ENCODE measurements around the gene SPARCL1. TPM values are rescaled to one million over a fixed set of nuclear protein-coding genes. Genes with fewer than 3 reads are reported as not detected.

The SPARCL1 gene
- total RNA-seq, 4 donors from 2014 or later, result 312 to 741 (median 433) TPM

GRCh38 chr4:87506974-87507701, 22.0 kb downstream of the SPARCL1 start:
- Histone ChIP-seq H3K27me3 (no peaks in the 10 kb centered on the region), H3K9me3 (no peaks in the 10 kb centered on the region), H3K4me3 (no peak overlapping the region), H3K27ac (peak overlapping the region in 2 of 4 donors; percentile 58 to 59), H3K4me1 (peaks cover 0 to 19% (median 3%) of the 10 kb centered on the region in 4 donors), H3K36me3 (peaks cover 0 to 14% (median 0%) of the 10 kb centered on the region in 3 donors)
- 50 to 55% methylated on average over 4 of the region's 4 CpGs for WGBS, 2 donors
- DNase-seq (ENCODE audit: low spot score in 2 of 2), result no peak
- TF ChIP-seq EP300 (IDR thresholded peaks at IDR 0.05) (peak in 1 of 2 donors; percentile 36), CTCF (IDR thresholded peaks at IDR 0.05) (no peak)

- no peaks in the 10 kb centered on the region for H3K27me3 ChIP-seq
- no peak for DNase-seq (ENCODE audit: low spot score in 2 of 2)
- no peaks in the 10 kb centered on the region for H3K9me3 ChIP-seq
- H3K4me3 ChIP-seq, result no peak overlapping the region
- peaks cover 0 to 13% (median 0%) of the 10 kb centered on the region in 3 donors for H3K36me3 ChIP-seq
- 75 to 88% methylated on average over 3 of the region's 3 CpGs for WGBS, 2 donors
- H3K27ac ChIP-seq, result peak overlapping the region in 1 of 4 donors; percentile 19
- TF ChIP-seq CTCF (IDR thresholded peaks at IDR 0.05), result no peak
- no peak for TF ChIP-seq POLR2A (IDR thresholded peaks at IDR 0.05)
- no peak for TF ChIP-seq EP300 (IDR thresholded peaks at IDR 0.05)
- H3K4me1 ChIP-seq, result peaks cover 0 to 21% (median 4%) of the 10 kb centered on the region in 4 donors
Measured at GRCh38 chr4:87505862-87506261, 23.3 kb downstream of the SPARCL1 start.

- no peak for TF ChIP-seq CTCF (IDR thresholded peaks at IDR 0.05)
- TF ChIP-seq EP300 (IDR thresholded peaks at IDR 0.05), result no peak
- TF ChIP-seq POLR2A (IDR thresholded peaks at IDR 0.05), result no peak
- Histone ChIP-seq H3K9me3 (no peaks in the 10 kb centered on the region), H3K27me3 (no peaks in the 10 kb centered on the region), H3K4me1 (peaks cover 0 to 41% (median 4%) of the 10 kb centered on the region in 4 donors), H3K4me3 (no peak overlapping the region), H3K36me3 (no peaks in the 10 kb centered on the region), H3K27ac (peak overlapping the region in 2 of 4 donors; percentile 52 to 60)
- DNase-seq (ENCODE audit: low spot score in 2 of 2), result no peak
Measured at GRCh38 chr4:87502580-87503238, 26.5 kb downstream of the SPARCL1 start.

- DNase-seq (ENCODE audit: low spot score in 2 of 2), result no peak
- WGBS, 2 donors, result 72 to 73% methylated on average over 4 of the region's 4 CpGs
- Histone ChIP-seq H3K4me1 (peaks cover 0 to 32% (median 4%) of the 10 kb centered on the region in 4 donors), H3K27ac (peak overlapping the region in 2 of 4 donors; percentile 2 to 60), H3K27me3 (no peaks in the 10 kb centered on the region), H3K36me3 (peaks cover 0 to 6% (median 0%) of the 10 kb centered on the region in 3 donors), H3K9me3 (no peaks in the 10 kb centered on the region), H3K4me3 (no peak overlapping the region)
- TF ChIP-seq EP300 (IDR thresholded peaks at IDR 0.05), result no peak
- no peak for TF ChIP-seq CTCF (IDR thresholded peaks at IDR 0.05)
- no peak for TF ChIP-seq POLR2A (IDR thresholded peaks at IDR 0.05)
Measured at GRCh38 chr4:87500092-87500462, 29.1 kb downstream of the SPARCL1 start.

Data from tibial nerve (tissue), 4 donors.